WTC11 (cell line): ENCODE results near the gene WDR45. TPM values are rescaled to one million over a fixed set of nuclear protein-coding genes. Genes with fewer than 3 reads are reported as not detected.

Source experiments
- ATAC-seq: fragments of 200-7000 bp; cut with Tn5 transposase; 2 replicates; pipeline ENCODE4 v1.10.0; 2021; ENCODE audit warnings: mild to moderate bottlenecking, moderate library complexity
- CTCF ChIA-PET: fragments of 300-600 bp; sonication (Branson Sonifier 250); formaldehyde crosslinking; loops from one replicate; lab custom pipeline; 2021; ENCODE audit warnings: antibody characterized with exemption; lab: Charles Lee
- POLR2A ChIA-PET: fragments of 350-600 bp; sonication (Branson Sonifier 250); formaldehyde crosslinking; loops from one replicate; lab custom pipeline; 2021; ENCODE audit warnings: antibody characterized with exemption; lab: Charles Lee
- DNase-seq: peaks from one replicate; pipeline ENCODE4 v3.0.0; 2021; ENCODE audit warnings: low spot score
- H3K27ac Mint-ChIP-seq: 2 replicates; pipeline ENCODE4 v1.8.0; 2021; ENCODE audit warnings: mixed read lengths
- H3K27me3 Mint-ChIP-seq: 2 replicates; pipeline ENCODE4 v1.8.0; 2021; ENCODE audit warnings: low read depth, mild to moderate bottlenecking, moderate library complexity, mixed read lengths
- H3K36me3 Mint-ChIP-seq: 2 replicates; pipeline ENCODE4 v1.8.0; 2021; ENCODE audit warnings: mixed read lengths
- H3K4me1 Mint-ChIP-seq: 2 replicates; pipeline ENCODE4 v1.8.0; 2022; ENCODE audit warnings: mixed read lengths
- H3K4me3 Mint-ChIP-seq: 2 replicates; pipeline ENCODE4 v1.8.0; 2021; ENCODE audit warnings: mild to moderate bottlenecking, moderate library complexity, mixed read lengths
- H3K9me3 Mint-ChIP-seq: 2 replicates; pipeline ENCODE4 v1.8.0; 2021; ENCODE audit warnings: mixed read lengths
- ATF2 ChIP-seq: sonication (generic); formaldehyde crosslinking; IDR thresholded peaks from 2 replicates; pipeline ENCODE4 v1.8.1; 2022; ENCODE audit warnings: low read depth, missing genetic modification reagents, borderline replicate concordance
- ATF3 ChIP-seq: sonication (generic); formaldehyde crosslinking; conservative IDR thresholded peaks from 2 replicates; pipeline ENCODE4 v1.8.1; 2022; ENCODE audit warnings: mild to moderate bottlenecking, missing genetic modification reagents
- CTCF ChIP-seq: fragments of 200-600 bp; IDR thresholded peaks from 2 replicates; pipeline ENCODE4 v1.8.0; 2022; ENCODE audit warnings: antibody characterized with exemption
- ETV6 ChIP-seq: sonication (generic); formaldehyde crosslinking; IDR thresholded peaks from 2 replicates; pipeline ENCODE4 v1.8.1; 2022; ENCODE audit warnings: mild to moderate bottlenecking, missing genetic modification reagents
- FOXK1 ChIP-seq: sonication (generic); formaldehyde crosslinking; IDR thresholded peaks from 2 replicates; pipeline ENCODE4 v1.8.0; 2022; ENCODE audit warnings: mild to moderate bottlenecking, moderate library complexity, missing genetic modification reagents
- FOXP1 ChIP-seq: sonication (generic); formaldehyde crosslinking; IDR thresholded peaks from 2 replicates; pipeline ENCODE4 v1.8.0; 2022; ENCODE audit warnings: missing genetic modification reagents, mild to moderate bottlenecking, moderate library complexity, borderline replicate concordance
- IRF1 ChIP-seq: sonication (generic); formaldehyde crosslinking; IDR thresholded peaks from 2 replicates; pipeline ENCODE4 v1.8.0; 2023; ENCODE audit warnings: missing genetic modification reagents
- MAX ChIP-seq: sonication (generic); formaldehyde crosslinking; IDR thresholded peaks from 2 replicates; pipeline ENCODE4 v1.8.0; 2022; ENCODE audit warnings: mild to moderate bottlenecking, missing genetic modification reagents
- MXD4 ChIP-seq: fragments of 250-450 bp; sonication (Bioruptor Pico); IDR thresholded peaks from 2 replicates; pipeline ENCODE4 v1.8.0; 2021; ENCODE audit warnings: mild to moderate bottlenecking, moderate library complexity, borderline replicate concordance
- NFATC4 ChIP-seq: fragments of 250-450 bp; sonication (Bioruptor Pico); IDR thresholded peaks from 2 replicates; pipeline ENCODE4 v1.9.0; 2021; ENCODE audit warnings: mild to moderate bottlenecking
- NFE2L1 ChIP-seq: sonication (generic); formaldehyde crosslinking; IDR thresholded peaks from 2 replicates; pipeline ENCODE4 v1.8.1; 2023; ENCODE audit warnings: missing genetic modification reagents
- PRRX2 ChIP-seq: fragments of 250-450 bp; sonication (Bioruptor Pico); IDR thresholded peaks from 2 replicates; pipeline ENCODE4 v1.8.0; 2021; ENCODE audit warnings: mild to moderate bottlenecking
- SP1 ChIP-seq: sonication (generic); formaldehyde crosslinking; conservative IDR thresholded peaks from 2 replicates; pipeline ENCODE4 v1.8.1; 2022; ENCODE audit warnings: missing genetic modification reagents
- TEAD1 ChIP-seq: sonication (generic); formaldehyde crosslinking; IDR thresholded peaks from 2 replicates; pipeline ENCODE4 v1.8.0; 2022; ENCODE audit warnings: mild to moderate bottlenecking, missing genetic modification reagents
- TEAD4 ChIP-seq: sonication (generic); formaldehyde crosslinking; IDR thresholded peaks from 2 replicates; pipeline ENCODE4 v1.8.0; 2022; ENCODE audit warnings: mild to moderate bottlenecking, missing genetic modification reagents
- USF1 ChIP-seq: sonication (generic); formaldehyde crosslinking; IDR thresholded peaks from 2 replicates; pipeline ENCODE4 v1.8.0; 2022; ENCODE audit warnings: mild to moderate bottlenecking, missing genetic modification reagents
- USF2 ChIP-seq: sonication (generic); formaldehyde crosslinking; IDR thresholded peaks from 2 replicates; pipeline ENCODE4 v1.8.1; 2023; ENCODE audit warnings: mild to moderate bottlenecking, missing genetic modification reagents, moderate library complexity
- ZBTB43 ChIP-seq: sonication (generic); formaldehyde crosslinking; IDR thresholded peaks from 2 replicates; pipeline ENCODE4 v1.8.1; 2023; ENCODE audit warnings: mild to moderate bottlenecking, missing genetic modification reagents
- ZNF138 ChIP-seq: sonication (generic); formaldehyde crosslinking; conservative IDR thresholded peaks from 2 replicates; pipeline ENCODE4 v1.8.1; 2022; ENCODE audit warnings: mild to moderate bottlenecking, moderate library complexity, missing genetic modification reagents
- ZNF423 ChIP-seq: fragments of 250-450 bp; sonication (Bioruptor Pico); IDR thresholded peaks from 2 replicates; pipeline ENCODE4 v2.1.2; 2022; ENCODE audit warnings: mild to moderate bottlenecking, moderate library complexity
- ZNF512 ChIP-seq: sonication (generic); formaldehyde crosslinking; IDR thresholded peaks from 2 replicates; pipeline ENCODE4 v1.8.1; 2022; ENCODE audit warnings: missing genetic modification reagents, borderline replicate concordance
- total RNA-seq: library from RNA; stranded (reverse); gene quantifications from 3 replicates; pipeline ENCODE4 v1.2.3, GENCODE V29; 2021

Gene WDR45
- total RNA-seq, 1 experiment from 2014 or later: 23.9 TPM

GRCh38 chrX:49073601-49074575 is 5.8 kb downstream of the WDR45 start, which contains the start of gene PRAF2:
PRAF2 (minus strand) TSS chrX:49074002; CDS start chrX:49073987, 15 bp downstream.
- Mint-ChIP-seq H3K4me1 (peaks cover 11% of the 10 kb centered on the region), H3K27ac (peak within 1 kb of the TSS; percentile 63; the same call in 1 of the 2 replicates), H3K36me3 (no peaks in the 10 kb centered on the region), H3K4me3 (peak within 1 kb of the TSS; percentile 83), H3K27me3 (no peaks in the 10 kb centered on the region), H3K9me3 (no peaks in the 10 kb centered on the region)
- peak; percentile 88 for DNase-seq
- peak; percentile 88 for ATAC-seq
- TF ChIP-seq USF2 (peak; percentile 96), ETV6 (CRISPR knock-in tag) (peak; percentile 24), SP1 (CRISPR knock-in tag) (0 out of 2 replicates have a peak, but pooled peaks have one; percentile 29), FOXK1 (CRISPR knock-in tag) (peak; percentile 61; the same call in 1 of the 2 replicates), IRF1 (no peak), MAX (peak; percentile 74; the same call in 1 of the 2 replicates), ZNF138 (no peak), FOXP1 (CRISPR knock-in tag) (peak; percentile 41; the same call in 1 of the 2 replicates), USF1 (CRISPR knock-in tag) (peak; percentile 93)
- ChIA-PET CTCF (interaction anchor here (0.6 kb wide), 1 partner anchor 30 kb away, joined by 3 read pairs; no protein-coding TSS in a partner anchor), POLR2A (interaction anchor here (0.7 kb wide), 1 partner anchor 22 kb away, joined by 4 read pairs; no protein-coding TSS in a partner anchor)

- H3K27ac Mint-ChIP-seq: no peak overlapping the region
- no peak for DNase-seq
- peaks cover 11% of the 10 kb centered on the region for H3K4me1 Mint-ChIP-seq
- POLR2A ChIA-PET: no interaction called here
- no peaks in the 10 kb centered on the region for H3K36me3 Mint-ChIP-seq
- no peak for ATAC-seq
- no peaks in the 10 kb centered on the region for H3K27me3 Mint-ChIP-seq
- CTCF ChIA-PET: no interaction called here
- peak overlapping the region; percentile 83 for H3K4me3 Mint-ChIP-seq
- no peaks in the 10 kb centered on the region for H3K9me3 Mint-ChIP-seq
- TF ChIP-seq ZBTB43 (CRISPR knock-in tag): no peak
- no peak for TF ChIP-seq TEAD4 (CRISPR knock-in tag)
- TF ChIP-seq ZNF512 (CRISPR knock-in tag): no peak
- no peak for TF ChIP-seq USF2
- TF ChIP-seq ATF2 (CRISPR knock-in tag): no peak
- TF ChIP-seq CTCF: no peak
- TF ChIP-seq TEAD1 (CRISPR knock-in tag): no peak
- TF ChIP-seq NFE2L1 (CRISPR knock-in tag): no peak
- no peak for TF ChIP-seq MXD4 (CRISPR knock-in tag)
- TF ChIP-seq IRF1: no peak
- TF ChIP-seq ATF3: no peak
- TF ChIP-seq PRRX2 (CRISPR knock-in tag): no peak
- TF ChIP-seq ZNF423 (CRISPR knock-in tag): no peak
- no peak for TF ChIP-seq NFATC4
Measured at GRCh38 chrX:49072712-49073095, 7.0 kb downstream of the WDR45 start.
